NCI-H510A (cell line): ENCODE data around the gene WNK2.

ENCODE experiments used
- DNase-seq: peaks from one replicate; lab custom pipeline; 2025; lab: John Stamatoyannopoulos, UW

Gene WNK2

DNA sequence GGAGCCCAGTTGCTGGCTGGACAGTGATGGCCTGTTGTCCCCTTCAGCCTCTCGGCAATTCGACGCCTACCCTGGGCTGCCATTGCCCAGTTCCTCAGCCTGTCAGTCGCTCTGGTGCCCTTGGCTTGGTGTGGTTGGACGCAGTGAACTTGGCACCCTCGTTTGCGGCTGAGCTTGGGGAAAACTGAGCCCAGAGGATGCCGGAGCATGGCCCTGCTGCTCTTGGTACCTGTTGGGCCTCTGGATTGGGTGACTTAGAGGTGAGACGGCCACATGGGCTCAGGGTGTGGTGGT lies 16.5 kb downstream of the WNK2 start:
- no peak for DNase-seq

DNA sequence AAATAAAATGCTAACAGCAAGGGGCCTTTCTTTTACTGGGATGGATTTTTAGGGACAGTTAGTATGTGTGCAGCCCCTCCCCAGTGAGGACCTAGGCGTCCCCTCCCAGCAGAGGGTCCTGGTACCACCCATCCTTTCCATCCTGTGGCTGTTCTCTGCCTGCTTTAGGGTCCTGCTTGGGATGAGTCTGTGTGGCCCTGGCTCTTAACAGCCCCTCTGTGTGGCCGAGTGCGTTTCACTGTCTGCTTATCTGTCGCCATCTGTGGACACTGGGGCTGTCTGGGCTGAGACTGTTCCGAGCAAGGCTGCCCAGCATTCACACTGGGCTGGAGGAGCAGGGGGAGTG lies 17.0 kb downstream of the WNK2 start:
- no peak for DNase-seq

DNA sequence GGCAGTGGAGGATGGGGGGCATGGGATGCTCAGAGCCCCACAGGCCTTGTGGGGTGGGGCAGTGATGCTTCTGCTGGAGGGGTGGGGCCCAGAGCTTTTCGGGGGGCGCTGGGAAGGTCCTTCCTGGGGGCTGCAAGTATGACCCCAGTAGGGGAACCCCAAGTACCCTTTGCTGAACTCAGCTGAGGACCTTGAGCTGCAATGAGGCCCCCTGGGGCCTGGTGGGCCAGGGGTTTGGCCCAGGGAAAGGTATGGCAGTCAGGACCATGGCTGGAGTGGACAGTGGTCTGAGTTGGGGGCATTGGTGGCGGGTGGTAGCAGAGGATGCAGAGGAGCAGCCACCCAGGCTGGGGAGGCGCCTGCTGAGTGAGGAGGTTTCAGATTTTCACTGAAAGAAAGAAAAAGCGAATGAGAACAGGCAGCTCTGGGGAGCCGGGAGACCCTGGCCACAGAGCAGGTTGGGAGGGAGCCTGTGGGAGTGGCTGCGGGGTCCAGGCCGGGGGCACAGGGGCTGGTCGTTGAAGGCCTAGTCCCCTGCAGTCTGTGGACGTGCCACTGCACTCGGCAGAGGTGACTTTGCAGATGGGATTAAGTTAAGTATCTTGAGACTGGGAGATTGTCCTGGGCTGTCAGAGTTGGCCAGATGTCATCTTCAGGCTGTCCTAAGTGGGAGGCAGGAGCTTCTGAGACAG lies 19.2 kb downstream of the WNK2 start:
- DNase-seq: no peak

DNA sequence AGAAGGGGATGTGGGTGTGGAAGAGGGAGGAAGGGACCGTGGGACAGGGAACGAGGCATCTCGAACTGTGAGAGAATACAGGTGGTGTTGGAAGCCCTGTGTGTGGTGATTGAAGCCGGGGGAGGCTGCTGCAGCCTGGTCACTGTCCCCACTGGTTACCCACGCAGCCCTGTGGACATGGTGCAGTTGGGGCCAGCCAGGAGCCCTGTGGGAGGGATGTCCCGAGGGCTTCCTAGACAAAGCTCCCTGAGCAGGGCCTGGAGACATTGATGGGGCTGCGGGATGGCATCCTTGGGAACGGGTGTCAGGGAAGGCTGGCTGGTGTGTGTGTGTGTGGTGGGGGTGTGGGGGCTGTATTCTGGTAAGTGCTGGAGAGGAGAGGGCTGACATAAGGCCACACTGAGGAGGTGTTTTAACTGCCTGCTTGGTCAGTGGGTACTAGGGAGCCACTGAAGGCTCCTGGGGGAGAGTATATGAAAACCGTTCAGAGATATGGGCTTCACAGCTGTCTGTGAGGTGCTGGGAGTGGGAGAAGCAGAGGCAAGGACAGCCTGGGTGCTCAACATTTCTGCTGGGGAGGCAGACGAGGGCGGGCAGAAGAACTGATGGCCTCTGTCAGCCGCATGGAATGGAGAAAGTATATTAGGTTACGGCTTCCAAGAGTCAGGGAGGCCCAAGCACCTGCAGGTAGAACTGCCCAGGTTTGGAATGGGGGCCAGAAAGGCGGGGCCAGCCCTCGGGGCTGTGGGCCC lies 20.0 kb downstream of the WNK2 start:
- DNase-seq: no peak

GRCh38 chr9:93204470-93205043 lies 20.6 kb downstream of the WNK2 start:
- no peak for DNase-seq

- DNase-seq: no peak
Measured at GRCh38 chr9:93205045-93205768, 21.3 kb downstream of the WNK2 start.

GRCh38 chr9:93205896-93206575 lies 22.1 kb downstream of the WNK2 start:
- no peak for DNase-seq

- no peak for DNase-seq
Measured at GRCh38 chr9:93206576-93207155, 22.7 kb downstream of the WNK2 start.

DNA sequence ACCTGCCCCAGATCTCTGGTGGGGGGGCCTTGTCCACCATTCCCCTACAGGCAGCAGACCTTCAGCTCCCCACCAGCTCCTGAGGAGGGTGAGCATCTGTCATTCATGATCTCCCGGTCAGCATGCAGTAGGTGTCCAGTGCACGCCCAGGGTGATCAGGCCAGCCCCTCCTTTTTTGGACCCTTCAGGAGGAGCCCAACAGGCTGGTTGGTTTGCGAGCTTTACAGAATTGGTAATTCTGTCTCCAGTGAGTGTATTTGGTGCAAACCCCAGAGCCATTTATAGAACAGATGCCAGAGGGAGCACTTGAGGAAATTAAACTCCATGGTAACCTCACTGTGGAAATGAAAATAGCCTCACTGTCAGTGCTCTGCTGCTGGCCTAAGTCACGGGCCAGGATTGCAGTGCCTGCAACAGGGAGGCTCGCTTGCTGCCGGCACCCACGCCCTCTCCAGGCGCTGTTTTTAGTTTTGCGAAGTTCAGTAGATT lies 23.4 kb downstream of the WNK2 start:
- no peak for DNase-seq

DNA sequence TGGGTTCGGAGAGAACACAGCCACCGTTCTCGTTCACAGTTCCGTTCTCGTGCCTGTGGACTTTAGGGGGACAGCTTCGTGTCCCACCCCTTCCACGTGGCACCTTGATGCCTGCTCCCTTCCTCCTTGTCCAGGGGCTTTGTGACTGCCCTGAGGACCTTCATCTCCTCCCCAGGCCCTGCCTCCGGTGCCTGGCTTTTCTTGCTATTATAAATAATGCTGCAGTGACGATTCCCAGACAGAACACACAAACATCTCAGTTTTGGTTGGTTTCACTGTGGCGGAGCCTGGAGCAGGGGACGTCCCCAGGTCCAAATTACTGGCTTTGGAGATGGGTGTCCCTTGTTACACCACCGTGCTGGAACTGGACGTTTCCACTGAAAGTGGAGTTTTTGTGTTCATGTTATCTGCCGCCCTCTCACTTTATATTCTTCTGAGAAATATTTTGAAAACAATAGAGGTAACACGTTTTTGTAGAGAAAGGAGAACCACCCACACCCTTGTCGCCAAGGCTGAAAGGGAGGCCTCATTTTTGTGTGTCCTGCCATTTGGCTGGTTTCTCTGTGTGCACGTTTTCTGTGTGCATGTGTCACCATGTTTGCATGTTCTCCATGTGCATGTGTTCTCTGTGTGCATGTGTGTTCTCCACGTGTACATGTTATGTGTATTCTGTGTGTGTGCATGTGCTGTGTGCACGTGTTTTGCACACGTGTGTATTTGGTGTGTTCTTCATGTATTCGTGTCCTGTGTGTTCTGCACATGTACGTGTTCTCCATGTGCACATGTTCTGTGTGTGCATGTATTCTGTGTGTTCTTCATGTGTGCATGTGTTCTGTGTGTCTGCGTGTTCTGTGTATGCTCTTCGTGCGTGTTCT lies 24.2 kb downstream of the WNK2 start:
- no peak for DNase-seq

DNA sequence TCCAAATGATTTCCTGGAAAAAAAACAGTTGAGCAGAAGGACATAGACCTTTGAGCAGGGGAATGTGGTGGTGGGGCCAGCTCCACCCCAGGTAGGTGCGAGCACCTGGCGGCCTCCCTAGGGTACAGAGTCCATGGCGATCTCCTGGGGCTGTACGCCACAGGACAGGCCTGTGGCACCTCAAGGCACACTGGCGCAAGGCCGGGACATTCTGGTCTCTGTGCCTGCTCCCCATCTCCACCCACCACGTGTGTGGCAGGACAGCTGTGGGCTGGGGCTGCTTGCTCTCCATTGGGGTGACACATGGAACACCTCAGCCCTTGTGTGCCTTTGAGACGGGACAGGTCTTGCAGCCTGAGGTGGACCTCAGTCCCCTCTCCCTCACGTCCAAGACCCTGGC lies 25.2 kb downstream of the WNK2 start:
- DNase-seq: no peak

- DNase-seq: no peak
Measured at GRCh38 chr9:93209576-93210323, 25.8 kb downstream of the WNK2 start.

DNA sequence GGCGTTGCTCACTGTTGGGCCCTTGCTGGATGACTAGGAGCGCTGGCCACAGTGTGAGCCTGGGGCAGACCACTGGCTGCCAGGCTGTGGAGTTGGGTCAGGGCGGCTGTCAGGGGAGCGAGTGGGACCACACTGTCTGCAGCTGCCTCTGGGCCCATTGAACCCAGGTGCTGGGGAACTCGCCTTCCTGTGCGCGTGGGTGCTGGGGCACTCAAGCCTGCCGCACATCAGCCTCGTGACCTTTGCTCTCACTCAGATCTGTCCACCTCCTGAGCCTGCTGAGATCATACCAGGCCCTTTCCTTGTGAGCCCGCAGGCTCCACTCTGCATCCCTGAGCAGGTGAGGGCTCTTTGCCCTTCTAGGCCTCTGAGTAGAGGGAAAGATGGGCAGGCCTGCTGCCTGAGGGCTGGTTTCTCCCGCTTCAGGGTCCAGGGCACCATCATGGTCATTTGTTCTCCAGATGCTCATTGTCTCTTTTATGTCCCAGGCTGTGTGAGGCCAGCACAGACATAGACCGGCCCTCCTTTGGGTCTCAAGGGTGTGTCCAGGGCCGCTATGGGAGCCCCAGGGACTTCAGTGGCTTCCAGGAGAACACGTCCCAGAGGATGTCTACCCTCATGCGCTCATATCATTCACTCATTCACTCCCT lies 26.5 kb downstream of the WNK2 start:
- DNase-seq: no peak

DNA sequence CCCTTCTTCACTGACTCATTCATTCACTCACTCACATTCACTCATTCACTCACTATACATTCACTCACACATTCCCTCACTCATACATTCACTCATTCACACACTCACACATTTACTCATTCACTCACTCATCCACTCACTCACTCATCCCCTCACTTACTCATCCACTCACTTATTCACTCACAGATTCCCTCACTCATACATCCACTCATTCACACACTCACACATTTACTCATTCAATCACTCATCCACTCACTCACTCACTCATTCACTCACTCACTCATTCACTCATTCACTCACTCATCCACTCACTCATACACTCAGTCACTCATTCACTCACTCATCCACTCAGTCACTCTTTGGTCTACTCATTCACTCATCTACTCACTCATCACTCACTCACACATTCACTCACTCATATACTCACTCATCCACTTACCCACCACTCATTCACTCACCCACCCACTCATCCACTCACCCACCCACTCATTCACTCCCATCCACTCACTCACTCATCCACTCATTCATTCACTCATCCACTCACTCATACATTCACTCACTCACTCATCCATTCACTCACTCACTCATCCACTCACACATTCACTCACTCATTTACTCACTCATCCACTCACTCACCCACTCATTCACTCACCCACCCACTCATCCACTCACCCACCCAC lies 27.2 kb downstream of the WNK2 start:
- no peak for DNase-seq

DNA sequence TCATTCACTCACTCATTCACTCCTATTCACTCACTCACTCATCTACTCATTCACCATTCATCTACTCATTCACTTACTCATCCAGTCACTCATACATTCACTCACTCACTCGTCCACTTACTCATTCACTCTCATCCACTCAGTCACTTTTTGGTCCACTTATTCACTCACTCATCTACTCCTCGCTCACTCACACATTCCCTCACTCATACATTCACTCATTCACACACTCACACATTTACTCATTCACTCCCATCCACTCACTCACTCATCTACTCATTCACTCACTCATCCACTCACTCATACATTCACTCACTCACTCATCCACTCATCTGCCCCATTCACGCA lies 27.7 kb downstream of the WNK2 start:
- DNase-seq: no peak

DNA sequence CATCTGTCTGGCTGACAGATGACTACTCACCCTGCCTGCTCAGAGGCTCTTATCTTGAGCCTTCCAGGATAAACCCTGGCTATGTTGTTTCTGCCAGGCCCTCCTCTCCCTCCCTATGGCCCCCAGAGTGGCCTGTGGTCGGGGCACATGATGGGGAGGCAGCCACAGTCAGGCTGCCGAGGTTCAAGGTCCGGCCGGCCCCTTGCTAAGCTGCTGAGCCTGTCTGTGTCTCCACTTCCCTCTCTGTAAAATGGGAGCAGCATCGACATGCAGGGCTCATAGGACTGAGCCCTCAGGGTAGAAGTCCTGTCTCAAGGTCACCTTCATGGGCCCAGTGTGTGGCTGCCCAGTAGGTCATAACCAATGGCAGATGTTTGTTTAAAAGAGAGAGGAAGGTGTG lies 28.5 kb downstream of the WNK2 start:
- DNase-seq: no peak

- no peak for DNase-seq
Measured at GRCh38 chr9:93216073-93216365, 32.1 kb downstream of the WNK2 start.

GRCh38 chr9:93217706-93218105 lies 33.8 kb downstream of the WNK2 start:
- DNase-seq: no peak

- no peak for DNase-seq
Measured at GRCh38 chr9:93218161-93218560, 34.2 kb downstream of the WNK2 start.
